ENCODE measurements around the gene LPIN2.

Gene LPIN2

GRCh38 chr18:2966560-2966959 lies 46.4 kb downstream of the LPIN2 start:
- H3K79me2 ChIP-seq (ENCODE audit: insufficient read depth, low read length): no peaks in the 10 kb centered on the region

GRCh38 chr18:2965797-2966196 lies 47.1 kb downstream of the LPIN2 start:
- no peak overlapping the region for H3K27ac ChIP-seq (ENCODE audit: low read depth, low read length, poor library complexity, severe bottlenecking)
- no peaks in the 10 kb centered on the region for H3F3A ChIP-seq (ENCODE audit: insufficient read depth, low read length)
- H3K9me2 ChIP-seq (ENCODE audit: low read depth, low read length): no peaks in the 10 kb centered on the region
- H3K4me3 ChIP-seq (ENCODE audit: low read depth, low read length, poor library complexity, severe bottlenecking): no peak overlapping the region
- H3K9ac ChIP-seq (ENCODE audit: low read length): no peak overlapping the region
- no peaks in the 10 kb centered on the region for H3K79me2 ChIP-seq (ENCODE audit: insufficient read depth, low read length)
- H2AFZ ChIP-seq (ENCODE audit: low read length): no peak overlapping the region
- H3K9me3 ChIP-seq (ENCODE audit: low read length): no peaks in the 10 kb centered on the region
- no peak overlapping the region for H3K4me2 ChIP-seq (ENCODE audit: low read length)
- H3K36me3 ChIP-seq (ENCODE audit: insufficient read depth, low read length): no peaks in the 10 kb centered on the region
- no peaks in the 10 kb centered on the region for H3K27me3 ChIP-seq (ENCODE audit: insufficient read depth, low read length)
- peaks cover 43% of the 10 kb centered on the region for H3K4me1 ChIP-seq (ENCODE audit: insufficient read depth, low read length, severe bottlenecking)
- H4K20me1 ChIP-seq (ENCODE audit: insufficient read depth, low read length): no peaks in the 10 kb centered on the region
- TF ChIP-seq CTCF (IDR thresholded peaks at IDR 0.05; ENCODE audit: low read length) (no peak), EZH2 (IDR thresholded peaks at IDR 0.05; ENCODE audit: borderline replicate concordance, low read length) (no peak)

More at GRCh38 chr18:2966560-2966959, 46.4 kb downstream of the LPIN2 start:
- no peak overlapping the region for H2AFZ ChIP-seq (ENCODE audit: low read length)
- H3K27ac ChIP-seq (ENCODE audit: low read depth, low read length, poor library complexity, severe bottlenecking): no peak overlapping the region
- TF ChIP-seq EZH2 (IDR thresholded peaks at IDR 0.05; ENCODE audit: borderline replicate concordance, low read length): no peak
- TF ChIP-seq CTCF (IDR thresholded peaks at IDR 0.05; ENCODE audit: low read length): no peak
- H3K9me3 ChIP-seq (ENCODE audit: low read length): no peaks in the 10 kb centered on the region
- no peaks in the 10 kb centered on the region for H3K27me3 ChIP-seq (ENCODE audit: insufficient read depth, low read length)
- no peak overlapping the region for H3K9ac ChIP-seq (ENCODE audit: low read length)
- H3K4me2 ChIP-seq (ENCODE audit: low read length): no peak overlapping the region
- no peaks in the 10 kb centered on the region for H4K20me1 ChIP-seq (ENCODE audit: insufficient read depth, low read length)
- H3K4me1 ChIP-seq (ENCODE audit: insufficient read depth, low read length, severe bottlenecking): peaks cover 43% of the 10 kb centered on the region
- H3K36me3 ChIP-seq (ENCODE audit: insufficient read depth, low read length): no peaks in the 10 kb centered on the region
- H3F3A ChIP-seq (ENCODE audit: insufficient read depth, low read length): no peaks in the 10 kb centered on the region
- H3K9me2 ChIP-seq (ENCODE audit: low read depth, low read length): no peaks in the 10 kb centered on the region
- no peak overlapping the region for H3K4me3 ChIP-seq (ENCODE audit: low read depth, low read length, poor library complexity, severe bottlenecking)

GRCh38 chr18:2964361-2965010 lies 48.5 kb downstream of the LPIN2 start:
- H3K79me2 ChIP-seq (ENCODE audit: insufficient read depth, low read length): no peaks in the 10 kb centered on the region
- H3K9me3 ChIP-seq (ENCODE audit: low read length): no peaks in the 10 kb centered on the region
- H2AFZ ChIP-seq (ENCODE audit: low read length): no peak overlapping the region
- peaks cover 50% of the 10 kb centered on the region for H3K4me1 ChIP-seq (ENCODE audit: insufficient read depth, low read length, severe bottlenecking)
- H3K27me3 ChIP-seq (ENCODE audit: insufficient read depth, low read length): no peaks in the 10 kb centered on the region
- H3K9ac ChIP-seq (ENCODE audit: low read length): no peak overlapping the region
- H3K4me3 ChIP-seq (ENCODE audit: low read depth, low read length, poor library complexity, severe bottlenecking): no peak overlapping the region
- no peak overlapping the region for H3K27ac ChIP-seq (ENCODE audit: low read depth, low read length, poor library complexity, severe bottlenecking)
- no peaks in the 10 kb centered on the region for H3F3A ChIP-seq (ENCODE audit: insufficient read depth, low read length)
- no peaks in the 10 kb centered on the region for H4K20me1 ChIP-seq (ENCODE audit: insufficient read depth, low read length)
- no peaks in the 10 kb centered on the region for H3K9me2 ChIP-seq (ENCODE audit: low read depth, low read length)
- H3K4me2 ChIP-seq (ENCODE audit: low read length): no peak overlapping the region
- H3K36me3 ChIP-seq (ENCODE audit: insufficient read depth, low read length): no peaks in the 10 kb centered on the region
- TF ChIP-seq EZH2 (IDR thresholded peaks at IDR 0.05; ENCODE audit: borderline replicate concordance, low read length) (no peak), CTCF (IDR thresholded peaks at IDR 0.05; ENCODE audit: low read length) (no peak)

Data from OCI-LY1 (cell line).